Common myeloid progenitor, CD34-positive (primary cell): ENCODE data around the gene ZDHHC20.
A peak's percentile ranks its signal among the peaks of the same experiment; 100 is the strongest.
"Not testable (repeated sequence)": the region's sequence is repeated elsewhere in the genome, so short reads cannot be mapped to it uniquely, and the experiment has no call there.

Source experiments
- CTCF ChIA-PET: fragments of 350-600 bp; sonication (Branson Sonifier 250); formaldehyde crosslinking; loops from one replicate; lab custom pipeline; 2021; ENCODE audit warnings: antibody characterized with exemption; lab: Charles Lee
- POLR2A ChIA-PET: fragments of 350-600 bp; sonication (Branson Sonifier 250); formaldehyde crosslinking; loops from one replicate; lab custom pipeline; 2021; ENCODE audit warnings: antibody characterized with exemption; lab: Charles Lee
- DNase-seq, 3 donors: peaks; one replicate each; pipeline versions ENCODE4 v3.0.0 to v3.0.0-alpha.2; 2013
- H3K27ac ChIP-seq, 2 experiments: 1 replicate in 1 of 2; 2 replicates in 1 of 2; pipeline ENCODE4 v1.7.0; 2013; ENCODE audit warnings: inconsistent platforms in 2 of 2, low read length in 2 of 2, mild to moderate bottlenecking in 2 of 2, low read depth in 1 of 2, moderate library complexity in 1 of 2; ENCODE audit not compliant: severe bottlenecking in 2 of 2, insufficient read depth in 1 of 2, poor library complexity in 1 of 2
- H3K27me3 ChIP-seq, 5 experiments: replicated peaks in 2 of 5; 1 replicate in 3 of 5; 2 replicates in 2 of 5; pipeline versions ENCODE4 v1.6.1 to v1.7.0; 2013; ENCODE audit warnings: low read length in 4 of 5, mild to moderate bottlenecking in 2 of 5, moderate library complexity in 2 of 5, inconsistent platforms in 1 of 5; ENCODE audit not compliant: insufficient read depth in 5 of 5, control insufficient read depth in 4 of 5
- H3K36me3 ChIP-seq, 4 experiments: 1 replicate in 2 of 4; 2 replicates in 2 of 4; pipeline versions ENCODE4 v1.6.1 to v1.7.0; 2013; ENCODE audit warnings: low read length in 3 of 4, control low read depth in 1 of 4, mild to moderate bottlenecking in 1 of 4; ENCODE audit not compliant: control insufficient read depth in 4 of 4, insufficient read depth in 4 of 4
- H3K4me1 ChIP-seq, 4 experiments: 1 replicate in 3 of 4; 2 replicates in 1 of 4; pipeline versions ENCODE4 v1.6.1 to v1.7.1; 2013; ENCODE audit warnings: low read length in 3 of 4, mild to moderate bottlenecking in 3 of 4, control low read depth in 1 of 4, inconsistent platforms in 1 of 4, moderate library complexity in 1 of 4; ENCODE audit not compliant: control insufficient read depth in 4 of 4, insufficient read depth in 4 of 4; ENCODE audit errors: control extremely low read depth in 1 of 4
- H3K4me3 ChIP-seq, 7 experiments: 1 replicate in 4 of 7; 2 replicates in 3 of 7; pipeline versions ENCODE4 v1.5.1 to v1.7.0; 2013; ENCODE audit warnings: mild to moderate bottlenecking in 7 of 7, low read length in 6 of 7, moderate library complexity in 6 of 7, inconsistent platforms in 2 of 7, low read depth in 2 of 7, control low read depth in 1 of 7; ENCODE audit not compliant: insufficient read depth in 4 of 7, control insufficient read depth in 1 of 7; ENCODE audit errors: extremely low read depth in 1 of 7
- H3K9me3 ChIP-seq, 5 experiments: 1 replicate in 4 of 5; 2 replicates in 1 of 5; pipeline versions ENCODE4 v1.6.1 to v1.7.1; 2013; ENCODE audit warnings: low read length in 4 of 5, mild to moderate bottlenecking in 2 of 5, inconsistent platforms in 1 of 5, low read depth in 1 of 5, moderate library complexity in 1 of 5; ENCODE audit not compliant: control insufficient read depth in 4 of 5, insufficient read depth in 2 of 5; ENCODE audit errors: control extremely low read depth in 1 of 5
- WGBS: methylation state at CpG from one replicate; pipeline ENCODE4 v1.1.5; 2013; ENCODE audit not compliant: insufficient coverage; 5-methylcytosine and 5-hydroxymethylcytosine counted together

ZDHHC20 gene

GRCh38 chr13:21426238-21426637 is 32.9 kb downstream of the ZDHHC20 start:
- POLR2A ChIA-PET = no interaction called here
- peaks cover 0 to 8% (median under 1%) of the 10 kb centered on the region in 4 experiments for H3K36me3 ChIP-seq
- CTCF ChIA-PET = interaction anchor here (1.1 kb wide), 1 partner anchor 11 kb away, joined by 4 read pairs; no protein-coding TSS in a partner anchor

DNA sequence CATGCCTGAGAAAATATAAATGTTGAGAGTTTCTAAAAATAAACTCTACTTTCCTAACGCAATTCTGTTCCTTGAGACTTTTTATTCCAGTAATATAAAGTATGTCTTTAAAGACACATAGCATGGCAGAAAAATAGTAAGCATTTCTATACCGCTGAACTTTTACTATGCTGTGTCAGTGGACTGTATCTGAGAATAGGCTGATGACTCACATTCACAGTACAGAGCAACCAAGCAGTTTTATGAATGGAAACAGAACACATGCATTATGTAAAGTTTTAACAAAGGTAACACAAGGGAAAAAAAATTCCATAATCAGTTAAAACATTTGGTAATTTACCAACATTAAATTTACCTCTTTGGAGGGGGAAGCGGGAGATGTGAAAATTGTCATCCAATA is 38.4 kb downstream of the ZDHHC20 start:
- no peak overlapping the region for H3K27ac ChIP-seq
- H3K4me3 ChIP-seq = no peak overlapping the region
- H3K9me3 ChIP-seq = no peaks in the 10 kb centered on the region
- WGBS = no CpG with 5 or more reads among the region's 3 CpGs
- POLR2A ChIA-PET = no interaction called here
- no peaks in the 10 kb centered on the region for H3K27me3 ChIP-seq
- H3K4me1 ChIP-seq = no peaks in the 10 kb centered on the region
- no peak for DNase-seq
- CTCF ChIA-PET = no interaction called here
- peaks cover 0 to 12% (median 5%) of the 10 kb centered on the region in 4 experiments for H3K36me3 ChIP-seq

More at GRCh38 chr13:21426238-21426637, 32.9 kb downstream of the ZDHHC20 start:
- no peaks in the 10 kb centered on the region for H3K4me1 ChIP-seq
- H3K9me3 ChIP-seq = peaks cover 6 to 28% (median 11%) of the 10 kb centered on the region in 5 experiments
- no peak overlapping the region for H3K4me3 ChIP-seq
- no peak overlapping the region for H3K27ac ChIP-seq
- no peak for DNase-seq
- H3K27me3 ChIP-seq = no peaks in the 10 kb centered on the region
- WGBS = no CpG with 5 or more reads among the region's 1 CpG

- ChIA-PET POLR2A (no interaction called here), CTCF (no interaction called here)
- no CpG with 5 or more reads among the region's 1 CpG for WGBS
- H3K4me1 ChIP-seq = no peaks in the 10 kb centered on the region
- H3K4me3 ChIP-seq = no peak overlapping the region
- H3K27ac ChIP-seq = no peak overlapping the region
- no peak for DNase-seq
- peaks cover 13 to 44% (median 32%) of the 10 kb centered on the region in 4 experiments for H3K36me3 ChIP-seq
- H3K27me3 ChIP-seq = no peaks in the 10 kb centered on the region
- H3K9me3 ChIP-seq = peaks cover 0 to 9% (median 2%) of the 10 kb centered on the region in 5 experiments
Observed at GRCh38 chr13:21413013-21413412, 46.1 kb downstream of the ZDHHC20 start.

GRCh38 chr13:21410453-21410852 is 48.6 kb downstream of the ZDHHC20 start:
- H3K4me3 ChIP-seq, H3K27ac ChIP-seq, H3K4me1 ChIP-seq, H3K27me3 ChIP-seq, DNase-seq: not testable (repeated sequence)
- Histone ChIP-seq H3K36me3 (peaks cover 13 to 44% (median 29%) of the 10 kb centered on the region in 4 experiments), H3K9me3 (peaks cover 0 to 10% (median 2%) of the 10 kb centered on the region in 5 experiments)
- POLR2A ChIA-PET = interaction anchor here (0.6 kb wide), 1 partner anchor 18 kb away, joined by 3 read pairs; no protein-coding TSS in a partner anchor
- 100% methylated on average over 1 of the region's 2 CpGs for WGBS
- CTCF ChIA-PET = interaction anchor here (1.2 to 1.9 kb wide), 3 partner anchors 8 to 112 kb away, joined by 4 to 7 read pairs (median 6); no protein-coding TSS in a partner anchor

- POLR2A ChIA-PET = no interaction called here
- no CpG with 5 or more reads among the region's 1 CpG for WGBS
- CTCF ChIA-PET = interaction anchor here (1.2 to 1.4 kb wide), 2 partner anchors 12 to 13 kb away, joined by 3 to 4 read pairs; no protein-coding TSS in a partner anchor
Observed at GRCh38 chr13:21405309-21405708, 53.8 kb downstream of the ZDHHC20 start.

GRCh38 chr13:21402586-21403307 is 56.4 kb downstream of the ZDHHC20 start:
- POLR2A ChIA-PET = no interaction called here
- DNase-seq = no peak

More at GRCh38 chr13:21405309-21405708, 53.8 kb downstream of the ZDHHC20 start:
- H3K9me3 ChIP-seq = peaks cover 0 to 11% (median 0%) of the 10 kb centered on the region in 5 experiments
- H3K4me3 ChIP-seq = no peak overlapping the region
- DNase-seq = no peak
- no peaks in the 10 kb centered on the region for H3K4me1 ChIP-seq
- no peaks in the 10 kb centered on the region for H3K27me3 ChIP-seq
- H3K36me3 ChIP-seq = peaks cover 5 to 36% (median 16%) of the 10 kb centered on the region in 4 experiments
- no peak overlapping the region for H3K27ac ChIP-seq

GRCh38 chr13:21399741-21400140 is 59.4 kb downstream of the ZDHHC20 start:
- CTCF ChIA-PET = interaction anchor here (0.9 to 1.2 kb wide), 3 partner anchors 12 to 76 kb away, joined by 3 to 6 read pairs (median 3); no protein-coding TSS in a partner anchor
- H3K27ac ChIP-seq = no peak overlapping the region
- H3K36me3 ChIP-seq = peaks cover 0 to 19% (median 11%) of the 10 kb centered on the region in 4 experiments
- DNase-seq = peak in 2 of 3 donors; percentile 52 to 67
- no peak overlapping the region for H3K4me3 ChIP-seq
- no CpG with 5 or more reads among the region's 3 CpGs for WGBS
- POLR2A ChIA-PET = no interaction called here
- peaks cover 0 to 21% (median 9%) of the 10 kb centered on the region in 4 experiments for H3K4me1 ChIP-seq
- no peaks in the 10 kb centered on the region for H3K27me3 ChIP-seq
- no peaks in the 10 kb centered on the region for H3K9me3 ChIP-seq

More at GRCh38 chr13:21402586-21403307, 56.4 kb downstream of the ZDHHC20 start:
- Histone ChIP-seq H3K27me3 (no peaks in the 10 kb centered on the region), H3K9me3 (peaks cover 0 to 7% (median 0%) of the 10 kb centered on the region in 5 experiments), H3K4me3 (no peak overlapping the region), H3K27ac (no peak overlapping the region), H3K36me3 (peaks cover 0 to 28% (median 8%) of the 10 kb centered on the region in 4 experiments), H3K4me1 (peaks cover 0 to 7% (median 3%) of the 10 kb centered on the region in 4 experiments)
- CTCF ChIA-PET = interaction anchor here (0.6 to 2.4 kb wide), 3 partner anchors 8 to 105 kb away, joined by 3 to 7 read pairs (median 3); no protein-coding TSS in a partner anchor
- no CpG with 5 or more reads among the region's 3 CpGs for WGBS
